MCF 10A (cell line): ENCODE measurements around the gene SPEF2. TPM values are rescaled to one million over a fixed set of nuclear protein-coding genes. Genes with fewer than 3 reads are reported as not detected.

Experiments used
- BruUV-seq: library from RNA; stranded (reverse); fragments of 400-500 nt; replicated peaks from 2 replicates; lab custom pipeline; 2021; lab: Mats Ljungman, UMichigan
- CTCF ChIA-PET: fragments of 300-600 bp; sonication (Branson Sonifier 250); formaldehyde crosslinking; extraction: SDS; loops from one replicate; lab custom pipeline; 2021; ENCODE audit warnings: antibody characterized with exemption, inconsistent platforms; lab: Yijun Ruan, JAX
- POLR2A ChIA-PET: fragments of 300-600, 350-650 bp; sonication (Branson Sonifier 250); formaldehyde crosslinking; extraction: SDS; loops from one replicate; lab custom pipeline; 2020; ENCODE audit warnings: antibody characterized with exemption, inconsistent platforms; lab: Yijun Ruan, JAX
- DNase-seq: peaks from one replicate; pipeline ENCODE4 v3.0.0-alpha.2; 2018; ENCODE audit not compliant: unreplicated experiment
- H3K27ac Mint-ChIP-seq: one replicate; pipeline ENCODE4 v1.8.0; 2022; ENCODE audit warnings: mild to moderate bottlenecking, low read depth, mixed read lengths; ENCODE audit not compliant: unreplicated experiment
- H3K27me3 Mint-ChIP-seq: one replicate; pipeline ENCODE4 v1.8.0; 2022; ENCODE audit warnings: mixed read lengths; ENCODE audit not compliant: insufficient read depth, unreplicated experiment
- H3K36me3 Mint-ChIP-seq: one replicate; pipeline ENCODE4 v1.8.0; 2022; ENCODE audit warnings: mild to moderate bottlenecking, moderate library complexity, mixed read lengths; ENCODE audit not compliant: insufficient read depth, unreplicated experiment
- H3K4me1 Mint-ChIP-seq: one replicate; pipeline ENCODE4 v1.8.0; 2022; ENCODE audit warnings: mixed read lengths; ENCODE audit not compliant: insufficient read depth, unreplicated experiment
- H3K4me3 Mint-ChIP-seq: one replicate; pipeline ENCODE4 v1.8.0; 2022; ENCODE audit warnings: mild to moderate bottlenecking, moderate library complexity, mixed read lengths; ENCODE audit not compliant: unreplicated experiment
- H3K9me3 Mint-ChIP-seq: one replicate; pipeline ENCODE4 v1.8.0; 2022; ENCODE audit warnings: mixed read lengths; ENCODE audit not compliant: unreplicated experiment
- CTCF ChIP-seq: fragments of 200-600 bp; IDR thresholded peaks from one replicate; pipeline ENCODE4 v1.8.0; 2022; ENCODE audit warnings: antibody characterized with exemption, mild to moderate bottlenecking; ENCODE audit not compliant: unreplicated experiment
- intact Hi-C: fragments of 100-400 bp; cut with micrococcal nuclease; formaldehyde crosslinking; loops from 2 replicates; pipeline ENCODE4 v1.14.1; 2022
- total RNA-seq: library from RNA; stranded (reverse); gene quantifications from 2 replicates; pipeline ENCODE4 v1.2.3, GENCODE V29; 2022

SPEF2 gene
- total RNA-seq, 1 experiment from 2014 or later = 5.3 TPM

GRCh38 chr5:35804841-35805240 is 187.2 kb downstream of the SPEF2 start:
- H3K4me3 Mint-ChIP-seq = no peak overlapping the region
- H3K4me1 Mint-ChIP-seq = no peaks in the 10 kb centered on the region
- ChIA-PET CTCF (interaction anchor here (0.7 to 0.8 kb wide), 2 partner anchors 74 to 120 kb away, joined by 3 read pairs; no protein-coding TSS in a partner anchor), POLR2A (no interaction called here)
- H3K36me3 Mint-ChIP-seq = no peaks in the 10 kb centered on the region
- BruUV-seq = no TSS peak
- no peak for TF ChIP-seq CTCF
- H3K27me3 Mint-ChIP-seq = no peaks in the 10 kb centered on the region
- no peaks in the 10 kb centered on the region for H3K9me3 Mint-ChIP-seq
- intact Hi-C loops = no loop called here
- no peak for DNase-seq
- H3K27ac Mint-ChIP-seq = no peak overlapping the region

DNA sequence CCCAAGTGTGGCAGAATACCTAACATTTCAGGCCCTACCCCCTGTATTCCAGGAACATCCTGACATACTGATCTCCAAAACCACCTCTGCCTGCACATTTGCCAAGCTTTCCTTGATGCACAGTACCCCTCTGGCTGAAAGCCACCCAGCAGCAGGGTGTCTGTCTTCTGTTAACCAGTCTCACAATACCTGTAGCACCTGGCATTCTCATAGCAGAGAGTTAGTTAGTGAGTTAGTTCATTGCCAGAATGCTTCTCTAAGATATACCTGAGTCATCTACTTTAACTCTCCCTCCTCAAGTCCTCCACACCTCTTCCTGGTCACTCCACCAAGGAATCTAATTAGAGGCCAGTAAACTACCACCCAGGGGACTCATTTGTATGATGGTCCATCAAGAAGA is 192.9 kb downstream of the SPEF2 start:
- intact Hi-C loops = no loop called here
- BruUV-seq = no TSS peak
- H3K4me1 Mint-ChIP-seq = peaks cover 5% of the 10 kb centered on the region
- ChIA-PET CTCF (no interaction called here), POLR2A (no interaction called here)
- H3K27ac Mint-ChIP-seq = no peak overlapping the region
- TF ChIP-seq CTCF = no peak
- H3K36me3 Mint-ChIP-seq = no peaks in the 10 kb centered on the region
- no peaks in the 10 kb centered on the region for H3K9me3 Mint-ChIP-seq
- H3K4me3 Mint-ChIP-seq = no peak overlapping the region
- DNase-seq = no peak
- no peaks in the 10 kb centered on the region for H3K27me3 Mint-ChIP-seq

GRCh38 chr5:35811108-35811741 is 193.6 kb downstream of the SPEF2 start:
- intact Hi-C loops = no loop called here
- no peak for DNase-seq
- BruUV-seq = no TSS peak
- H3K4me1 Mint-ChIP-seq = peaks cover 5% of the 10 kb centered on the region
- CTCF ChIA-PET = no interaction called here
- H3K36me3 Mint-ChIP-seq = no peaks in the 10 kb centered on the region
- POLR2A ChIA-PET = no interaction called here
- no peak overlapping the region for H3K4me3 Mint-ChIP-seq
- no peaks in the 10 kb centered on the region for H3K9me3 Mint-ChIP-seq
- H3K27me3 Mint-ChIP-seq = no peaks in the 10 kb centered on the region
- no peak overlapping the region for H3K27ac Mint-ChIP-seq
- TF ChIP-seq CTCF = no peak

DNA sequence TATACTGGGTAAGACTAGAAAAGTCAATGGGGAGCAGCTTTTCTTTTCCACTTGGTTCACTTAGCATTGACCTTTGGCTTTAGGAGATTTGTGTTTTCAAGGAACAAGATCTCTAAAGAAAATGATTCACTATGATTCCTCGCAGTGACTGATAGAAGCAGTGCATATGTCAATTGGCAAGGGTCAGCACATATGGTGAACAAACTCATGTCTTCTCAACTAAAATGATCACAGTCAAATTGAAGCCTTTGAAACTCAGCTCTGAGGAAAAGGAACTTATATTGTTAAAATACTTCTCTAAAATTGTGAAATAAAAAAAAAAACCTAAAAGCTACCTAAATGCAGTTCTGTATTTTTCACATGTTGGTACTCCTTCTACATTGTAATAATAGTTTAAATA is 195.9 kb downstream of the SPEF2 start:
- Mint-ChIP-seq H3K27ac (no peak overlapping the region), H3K27me3 (no peaks in the 10 kb centered on the region), H3K4me1 (peaks cover 5% of the 10 kb centered on the region), H3K36me3 (no peaks in the 10 kb centered on the region), H3K9me3 (no peaks in the 10 kb centered on the region), H3K4me3 (no peak overlapping the region)
- DNase-seq = no peak
- CTCF ChIA-PET = interaction anchor here (0.6 to 1.0 kb wide), 4 partner anchors 10 to 1018 kb away, joined by 3 to 5 read pairs (median 3); no protein-coding TSS in a partner anchor
- no peak for TF ChIP-seq CTCF
- intact Hi-C loops = no loop called here
- no TSS peak for BruUV-seq
- POLR2A ChIA-PET = no interaction called here
